Stimulated activated naive B cell treated with anti-CD40 and anti-IgM and Interleukin-4, amounts not matched to agents 10 μg/mL and 1 μg/mL and 100 μg/mL, for 72 hours (primary cell): Measurements from ENCODE around the gene SLC30A7.
"Not testable (repeated sequence)": the region's sequence is repeated elsewhere in the genome, so short reads cannot be mapped to it uniquely, and the experiment has no call there.

Experiments used
- ATAC-seq, 2 donors: fragments of 150-1000 bp; cut with Tn5 transposase; replicated peaks; 2 replicates each; pipeline ENCODE4 v1.10.0; 2021; ENCODE audit warnings: moderate library complexity in 1 of 2
- DNase-seq: peaks from one replicate; pipeline ENCODE4 v3.0.0; 2021
- H3K27ac Mint-ChIP-seq: one replicate; pipeline ENCODE4 v1.8.0; 2022; ENCODE audit warnings: mild to moderate bottlenecking, mixed read lengths
- H3K27me3 Mint-ChIP-seq, 2 donors: one replicate each; pipeline ENCODE4 v1.8.0; 2022; ENCODE audit warnings: mixed read lengths in 2 of 2
- H3K36me3 Mint-ChIP-seq, 2 donors: one replicate each; pipeline ENCODE4 v1.8.0; 2022; ENCODE audit warnings: mixed read lengths in 2 of 2, mild to moderate bottlenecking in 1 of 2
- H3K4me1 Mint-ChIP-seq, 2 donors: one replicate each; pipeline ENCODE4 v1.8.0; 2022; ENCODE audit warnings: mixed read lengths in 2 of 2, mild to moderate bottlenecking in 1 of 2
- H3K4me3 Mint-ChIP-seq, 2 donors: one replicate each; pipeline ENCODE4 v1.8.0; 2022; ENCODE audit warnings: mild to moderate bottlenecking in 2 of 2, mixed read lengths in 2 of 2, moderate library complexity in 1 of 2
- H3K9me3 Mint-ChIP-seq, 2 donors: one replicate each; pipeline ENCODE4 v1.8.0; 2022; ENCODE audit warnings: mixed read lengths in 2 of 2, mild to moderate bottlenecking in 1 of 2

SLC30A7 gene, protein sequence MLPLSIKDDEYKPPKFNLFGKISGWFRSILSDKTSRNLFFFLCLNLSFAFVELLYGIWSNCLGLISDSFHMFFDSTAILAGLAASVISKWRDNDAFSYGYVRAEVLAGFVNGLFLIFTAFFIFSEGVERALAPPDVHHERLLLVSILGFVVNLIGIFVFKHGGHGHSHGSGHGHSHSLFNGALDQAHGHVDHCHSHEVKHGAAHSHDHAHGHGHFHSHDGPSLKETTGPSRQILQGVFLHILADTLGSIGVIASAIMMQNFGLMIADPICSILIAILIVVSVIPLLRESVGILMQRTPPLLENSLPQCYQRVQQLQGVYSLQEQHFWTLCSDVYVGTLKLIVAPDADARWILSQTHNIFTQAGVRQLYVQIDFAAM

DNA sequence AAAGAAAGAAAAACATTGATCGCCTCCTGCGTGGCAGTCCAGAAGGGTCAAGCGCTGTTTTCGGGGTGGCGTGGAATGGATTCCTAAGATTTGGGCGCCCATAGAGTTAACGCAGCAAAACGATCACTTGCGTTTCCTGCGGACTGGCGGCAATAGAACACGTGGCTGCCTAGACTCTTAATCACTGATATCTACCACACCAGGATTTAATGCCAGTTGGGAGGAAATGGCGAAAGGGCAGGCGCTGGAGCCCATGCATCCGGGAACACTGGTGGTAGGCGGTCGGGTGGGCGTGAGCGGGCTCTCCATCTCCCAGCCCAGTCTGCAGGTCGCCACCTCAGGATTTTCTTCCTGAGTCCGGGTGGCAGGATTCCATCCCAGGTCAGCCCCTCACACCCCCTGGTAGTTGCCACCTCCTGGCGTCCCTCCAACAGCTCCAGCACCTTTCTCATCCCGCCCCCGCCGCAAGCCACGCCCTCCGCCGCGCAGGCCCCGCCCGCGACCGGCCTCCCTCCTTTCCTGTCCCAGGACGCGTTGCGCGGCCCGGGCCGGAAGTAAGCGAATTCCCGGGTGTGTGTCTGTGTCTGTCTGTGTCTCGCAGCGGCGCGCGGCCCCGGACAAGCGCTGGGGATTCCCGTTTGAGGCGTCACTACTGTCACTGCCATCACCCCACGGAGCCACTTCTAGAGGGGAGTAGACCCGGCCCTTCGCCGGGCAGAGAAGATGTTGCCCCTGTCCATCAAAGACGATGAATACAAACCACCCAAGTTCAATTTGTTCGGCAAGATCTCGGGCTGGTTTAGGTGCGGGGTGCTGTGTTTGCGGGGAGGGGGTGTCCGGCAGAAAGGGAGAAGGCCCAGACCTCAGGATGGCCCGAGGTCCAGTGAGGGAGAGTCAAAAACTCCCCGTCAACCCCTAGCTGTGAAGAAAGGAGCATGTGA is at the start of gene SLC30A7:
Gene SLC30A7 (plus strand): TSS at position 551 of the 941 bp plus-strand sequence. CDS start 173 bp downstream, at position 724.
- peaks cover 3% of the 10 kb centered on the region in 2 donors for H3K9me3 Mint-ChIP-seq
- H3K27ac Mint-ChIP-seq = peak within 1 kb of the TSS; percentile 98
- peaks cover 10 to 26% of the 10 kb centered on the region in 2 donors for H3K4me1 Mint-ChIP-seq
- DNase-seq = peak; percentile 94
- ATAC-seq = peak; percentile 84 to 87
- peaks cover 6 to 19% of the 10 kb centered on the region in 2 donors for H3K36me3 Mint-ChIP-seq
- no peaks in the 10 kb centered on the region for H3K27me3 Mint-ChIP-seq
- peak within 1 kb of the TSS; percentile 92 to 99 for H3K4me3 Mint-ChIP-seq

DNA sequence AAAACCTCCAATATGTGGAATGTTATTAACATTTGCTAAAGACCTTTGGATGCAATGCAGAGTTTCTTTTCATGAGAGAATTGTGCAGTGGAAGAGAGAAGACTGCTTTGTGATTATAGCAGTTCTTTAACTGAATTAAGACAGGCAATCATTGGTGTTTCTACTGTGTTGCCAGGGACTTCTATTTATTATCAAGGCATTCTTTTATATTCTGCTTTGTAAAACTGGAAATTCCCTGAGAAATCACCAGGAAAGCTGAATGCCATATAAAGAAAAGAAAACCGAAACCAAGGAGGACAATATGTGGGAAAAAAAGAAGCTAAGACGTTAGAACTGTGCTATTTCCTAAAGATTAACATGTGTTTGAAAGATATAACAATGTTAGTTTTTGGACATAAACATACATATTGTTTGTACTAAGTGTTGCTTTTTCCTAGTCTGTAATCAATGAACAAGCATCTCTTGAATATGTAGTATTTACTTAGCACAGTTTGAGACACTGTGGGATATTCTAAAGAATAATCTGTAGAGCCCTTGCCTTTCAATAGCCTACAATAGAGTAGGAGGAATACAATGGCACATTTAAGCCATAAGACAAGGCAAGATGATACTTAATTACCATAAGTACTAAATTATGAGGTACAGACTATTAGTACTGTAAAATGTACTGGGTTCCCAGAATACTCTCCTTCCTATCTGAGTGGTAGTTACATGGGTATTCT is 48.4 kb upstream of the SLC30A7 start:
- ATAC-seq (no peak), DNase-seq (no peak)
- H3K27ac Mint-ChIP-seq = no peak overlapping the region
- no peaks in the 10 kb centered on the region for H3K36me3 Mint-ChIP-seq
- no peak overlapping the region for H3K4me3 Mint-ChIP-seq
- no peaks in the 10 kb centered on the region for H3K9me3 Mint-ChIP-seq
- no peaks in the 10 kb centered on the region for H3K4me1 Mint-ChIP-seq
- H3K27me3 Mint-ChIP-seq = peaks cover 21 to 32% of the 10 kb centered on the region in 2 donors

- no peaks in the 10 kb centered on the region for H3K9me3 Mint-ChIP-seq
- peaks cover 0 to 3% of the 10 kb centered on the region in 2 donors for H3K36me3 Mint-ChIP-seq
- no peak for ATAC-seq
- no peaks in the 10 kb centered on the region for H3K4me1 Mint-ChIP-seq
- H3K27ac Mint-ChIP-seq = no peak overlapping the region
- peaks cover 12 to 18% of the 10 kb centered on the region in 2 donors for H3K27me3 Mint-ChIP-seq
- no peak for DNase-seq
- H3K4me3 Mint-ChIP-seq = no peak overlapping the region
These were observed 44.2 kb upstream of the SLC30A7 start for GRCh38 chr1:100851726-100852125.

DNA sequence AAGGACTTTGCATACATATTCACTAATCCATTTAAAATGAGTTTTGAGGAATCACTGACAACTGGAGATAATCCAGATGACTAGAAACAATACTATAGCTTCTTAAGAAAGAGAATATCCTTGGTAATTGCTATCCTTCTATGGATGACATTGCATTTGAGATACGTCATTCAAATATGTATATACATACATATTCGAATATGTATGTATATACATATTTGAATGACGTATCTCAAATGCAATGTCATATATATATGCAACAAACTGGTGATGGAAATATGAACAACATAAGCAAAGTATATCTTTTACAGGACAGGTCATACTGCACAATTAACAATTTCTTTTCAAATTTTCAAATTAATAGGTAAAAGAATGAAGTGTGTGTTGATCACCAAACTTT is 42.9 kb upstream of the SLC30A7 start:
- no peak overlapping the region for H3K27ac Mint-ChIP-seq
- peaks cover 0 to 3% of the 10 kb centered on the region in 2 donors for H3K36me3 Mint-ChIP-seq
- ATAC-seq (no peak), DNase-seq (no peak)
- no peaks in the 10 kb centered on the region for H3K9me3 Mint-ChIP-seq
- no peaks in the 10 kb centered on the region for H3K4me1 Mint-ChIP-seq
- peaks cover 11 to 17% of the 10 kb centered on the region in 2 donors for H3K27me3 Mint-ChIP-seq
- H3K4me3 Mint-ChIP-seq = no peak overlapping the region

DNA sequence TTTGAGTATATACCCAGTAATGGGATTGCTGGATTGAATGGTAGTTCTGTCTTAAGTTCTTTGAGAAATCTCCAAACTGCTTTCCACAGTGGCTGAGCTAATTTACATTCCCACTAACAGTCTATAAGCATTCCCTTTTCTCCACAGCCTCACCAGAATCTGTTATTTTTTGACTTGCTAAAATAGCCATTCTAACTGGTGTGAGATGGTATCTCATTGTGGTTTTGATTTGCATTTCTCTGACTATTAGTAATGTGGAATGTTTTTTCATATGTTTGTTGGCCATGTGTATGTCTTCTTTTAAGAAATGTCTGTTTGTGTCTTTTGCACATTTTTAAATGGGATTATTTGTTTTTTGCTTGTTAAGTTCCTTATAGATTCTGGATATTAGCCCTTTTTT is 40.8 kb upstream of the SLC30A7 start:
- H3K27ac Mint-ChIP-seq, H3K4me3 Mint-ChIP-seq, ATAC-seq, H3K36me3 Mint-ChIP-seq, H3K4me1 Mint-ChIP-seq, H3K9me3 Mint-ChIP-seq, DNase-seq: not testable (repeated sequence)
- H3K27me3 Mint-ChIP-seq = peaks cover 6 to 12% of the 10 kb centered on the region in 2 donors

- ATAC-seq (no peak), DNase-seq (no peak)
- no peak overlapping the region for H3K27ac Mint-ChIP-seq
- no peak overlapping the region for H3K4me3 Mint-ChIP-seq
- H3K27me3 Mint-ChIP-seq = peaks cover 0 to 4% of the 10 kb centered on the region in 2 donors
- no peaks in the 10 kb centered on the region for H3K9me3 Mint-ChIP-seq
- H3K4me1 Mint-ChIP-seq = no peaks in the 10 kb centered on the region
- peaks cover 0 to 3% of the 10 kb centered on the region in 2 donors for H3K36me3 Mint-ChIP-seq
These were observed 35.4 kb upstream of the SLC30A7 start for GRCh38 chr1:100860397-100860991.

GRCh38 chr1:100861379-100861778 is 34.5 kb upstream of the SLC30A7 start:
- peaks cover 0 to under 1% of the 10 kb centered on the region in 2 donors for H3K27me3 Mint-ChIP-seq
- H3K4me3 Mint-ChIP-seq = no peak overlapping the region
- H3K36me3 Mint-ChIP-seq = no peaks in the 10 kb centered on the region
- H3K27ac Mint-ChIP-seq = no peak overlapping the region
- ATAC-seq (no peak), DNase-seq (no peak)
- H3K4me1 Mint-ChIP-seq = no peaks in the 10 kb centered on the region
- no peaks in the 10 kb centered on the region for H3K9me3 Mint-ChIP-seq

GRCh38 chr1:100862591-100862990 is 33.3 kb upstream of the SLC30A7 start:
- DNase-seq = no peak
- no peaks in the 10 kb centered on the region for H3K27me3 Mint-ChIP-seq
- ATAC-seq = no peak
- H3K4me3 Mint-ChIP-seq = no peak overlapping the region
- H3K9me3 Mint-ChIP-seq = no peaks in the 10 kb centered on the region
- no peaks in the 10 kb centered on the region for H3K36me3 Mint-ChIP-seq
- no peaks in the 10 kb centered on the region for H3K4me1 Mint-ChIP-seq
- H3K27ac Mint-ChIP-seq = no peak overlapping the region

DNA sequence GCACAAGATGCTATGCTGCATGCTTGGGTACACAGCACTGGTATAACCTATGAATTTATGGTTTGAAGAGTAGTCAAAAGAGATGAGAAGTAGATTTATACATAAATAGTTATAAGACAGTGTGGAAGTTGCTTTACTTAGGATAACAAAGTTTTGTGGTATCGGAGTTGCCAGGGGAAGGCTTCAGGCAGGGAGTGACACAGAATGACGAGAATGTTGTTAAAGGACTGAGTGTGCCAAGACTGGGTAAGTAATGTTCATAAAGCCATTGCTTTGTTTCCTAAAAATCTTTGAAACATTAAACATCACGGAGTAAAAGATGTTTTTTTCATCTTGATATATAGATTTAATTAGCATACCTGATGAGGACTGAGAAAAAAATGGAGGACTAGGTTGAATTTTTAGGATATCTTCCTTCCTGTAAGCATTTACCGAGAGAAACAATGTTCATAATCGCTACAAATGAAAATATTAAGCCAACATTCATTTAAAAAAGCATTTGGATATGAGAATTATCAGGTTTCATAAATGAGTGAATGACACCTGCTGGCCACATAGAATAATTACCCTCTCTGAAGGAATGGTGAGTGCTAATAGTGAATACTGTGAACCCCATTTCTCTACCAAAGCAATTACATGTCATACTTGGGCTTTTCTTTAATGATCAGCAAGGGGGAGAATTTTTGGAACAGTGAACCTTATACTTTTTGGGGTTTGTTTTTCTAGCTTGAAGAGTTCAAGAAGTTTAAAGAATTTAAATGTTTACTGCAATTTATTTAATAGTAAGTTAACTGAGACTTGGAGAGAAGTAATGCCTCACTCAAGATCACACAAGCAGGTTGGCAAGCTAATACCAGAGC is 29.6 kb upstream of the SLC30A7 start:
- H3K4me1 Mint-ChIP-seq = no peaks in the 10 kb centered on the region
- H3K27ac Mint-ChIP-seq = no peak overlapping the region
- peak in 1 of 2 donors; percentile 48 for ATAC-seq
- H3K4me3 Mint-ChIP-seq = no peak overlapping the region
- no peaks in the 10 kb centered on the region for H3K9me3 Mint-ChIP-seq
- H3K27me3 Mint-ChIP-seq = no peaks in the 10 kb centered on the region
- DNase-seq = no peak
- no peaks in the 10 kb centered on the region for H3K36me3 Mint-ChIP-seq

DNA sequence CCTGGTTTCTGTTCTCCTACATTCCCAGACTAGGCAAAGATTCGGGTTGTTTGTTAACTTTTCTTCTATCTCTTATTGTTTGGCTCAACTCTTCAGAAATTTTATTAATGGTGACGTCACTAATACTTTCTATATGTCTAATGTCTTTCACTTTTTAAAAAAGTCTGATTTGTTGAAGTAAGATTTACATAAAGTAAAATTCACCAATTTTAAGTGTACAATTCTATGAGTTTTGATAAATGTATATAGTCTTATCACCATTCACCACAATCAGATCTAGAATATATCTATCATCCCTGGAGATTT is 29.0 kb upstream of the SLC30A7 start:
- no peak overlapping the region for H3K4me3 Mint-ChIP-seq
- no peaks in the 10 kb centered on the region for H3K4me1 Mint-ChIP-seq
- ATAC-seq (no peak), DNase-seq (no peak)
- no peak overlapping the region for H3K27ac Mint-ChIP-seq
- no peaks in the 10 kb centered on the region for H3K36me3 Mint-ChIP-seq
- H3K27me3 Mint-ChIP-seq = no peaks in the 10 kb centered on the region
- H3K9me3 Mint-ChIP-seq = no peaks in the 10 kb centered on the region

DNA sequence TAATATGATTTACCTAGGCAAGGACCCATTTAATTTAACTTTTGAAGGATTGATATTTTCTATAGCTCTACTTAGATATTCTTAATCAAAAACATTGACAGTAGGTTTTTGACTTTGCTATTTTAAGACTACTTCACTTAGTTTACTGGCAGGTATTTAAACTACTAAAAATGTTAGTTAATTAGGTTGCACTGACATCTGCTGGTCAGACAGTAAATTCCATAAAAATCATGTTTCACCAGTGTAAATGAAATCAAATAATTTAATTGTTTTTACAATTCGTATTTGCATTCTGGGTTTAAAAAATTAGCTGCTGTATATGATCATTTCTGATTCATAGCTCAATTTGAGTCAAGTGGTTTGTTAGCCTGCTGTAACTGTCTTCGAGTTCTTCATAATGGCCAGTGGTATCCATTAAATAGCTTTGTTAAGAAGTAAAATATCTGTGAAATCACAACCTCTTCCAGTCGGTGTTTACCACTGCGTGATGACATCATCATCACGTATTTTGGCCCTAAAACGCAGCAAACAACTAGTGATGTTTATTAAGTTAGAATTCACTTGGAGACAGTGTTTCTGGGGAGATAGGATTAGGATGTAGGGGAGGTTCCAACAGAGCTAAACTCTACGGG is 27.4 kb upstream of the SLC30A7 start:
- no peak for DNase-seq
- ATAC-seq = peak in 1 of 2 donors; percentile 39

DNA sequence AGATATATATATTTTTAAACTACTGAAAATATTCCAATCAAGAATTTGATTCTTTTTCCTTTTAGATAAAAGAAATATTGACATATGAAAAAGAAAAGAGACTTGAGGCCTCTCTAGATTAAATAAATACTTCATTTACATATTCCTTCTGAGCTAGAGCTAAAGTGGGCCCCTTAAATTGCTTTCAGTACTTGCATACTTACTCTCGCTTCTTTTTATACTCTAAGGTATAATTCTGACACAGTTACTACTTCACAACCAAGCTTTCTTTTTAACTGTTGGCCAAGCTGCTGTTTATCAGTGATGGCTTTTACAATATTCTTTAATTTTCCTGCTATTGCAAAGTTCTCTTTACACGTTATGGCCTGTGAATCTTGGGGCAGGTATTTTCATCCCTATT is 25.9 kb upstream of the SLC30A7 start:
- no peaks in the 10 kb centered on the region for H3K36me3 Mint-ChIP-seq
- DNase-seq (no peak), ATAC-seq (no peak)
- H3K9me3 Mint-ChIP-seq = no peaks in the 10 kb centered on the region
- no peaks in the 10 kb centered on the region for H3K27me3 Mint-ChIP-seq
- H3K4me1 Mint-ChIP-seq = no peaks in the 10 kb centered on the region
- H3K4me3 Mint-ChIP-seq = no peak overlapping the region
- H3K27ac Mint-ChIP-seq = no peak overlapping the region

More for the DNA sequence above, 27.4 kb upstream of the SLC30A7 start:
- Mint-ChIP-seq H3K9me3 (no peaks in the 10 kb centered on the region), H3K27me3 (no peaks in the 10 kb centered on the region), H3K36me3 (no peaks in the 10 kb centered on the region), H3K27ac (no peak overlapping the region), H3K4me1 (no peaks in the 10 kb centered on the region), H3K4me3 (no peak overlapping the region)

DNA sequence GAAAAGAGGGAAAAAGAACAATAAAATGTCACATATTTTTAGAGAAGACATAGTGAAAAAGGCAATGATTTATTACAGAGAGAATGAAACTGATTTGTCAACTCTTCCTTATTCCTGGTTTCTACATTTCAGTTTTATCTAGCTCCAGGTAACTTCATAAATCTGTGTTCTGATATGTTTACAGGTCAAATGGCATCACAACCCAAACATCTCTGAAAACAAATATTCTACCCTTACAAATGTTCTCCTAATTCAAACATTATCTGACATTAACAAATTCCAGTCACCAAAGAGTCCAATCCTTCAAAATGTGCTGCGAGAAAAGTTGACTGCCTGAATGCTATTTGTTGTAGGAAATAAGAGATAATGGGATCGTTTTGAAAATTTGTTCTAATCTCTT is 21.5 kb upstream of the SLC30A7 start:
- Mint-ChIP-seq H3K27me3 (no peaks in the 10 kb centered on the region), H3K9me3 (no peaks in the 10 kb centered on the region), H3K36me3 (no peaks in the 10 kb centered on the region), H3K4me3 (no peak overlapping the region), H3K27ac (no peak overlapping the region), H3K4me1 (no peaks in the 10 kb centered on the region)
- DNase-seq (no peak), ATAC-seq (no peak)
